VCaP (cell line): Measurements from ENCODE around the gene LRR1.
"Not testable (repeated sequence)": the region's sequence is repeated elsewhere in the genome, so short reads cannot be mapped to it uniquely, and the experiment has no call there.

Source experiments
- H3K27ac ChIP-seq: fragments of 450-650 bp; 2 replicates; pipeline ENCODE4 v1.5.1; 2017
- TF ChIP-seq, protein P1 (sequence below): fragments of 450-650 bp; conservative IDR thresholded peaks from 2 replicates; pipeline ENCODE4 v1.5.1; 2017; ENCODE audit warnings: mild to moderate bottlenecking, moderate library complexity

The LRR1 gene

GRCh38 chr14:49636866-49637265 is 38.1 kb downstream of the LRR1 start:
- peak overlapping the region; percentile 95; the same call in 1 of the 2 replicates for H3K27ac ChIP-seq
- TF ChIP-seq, protein P1, sequence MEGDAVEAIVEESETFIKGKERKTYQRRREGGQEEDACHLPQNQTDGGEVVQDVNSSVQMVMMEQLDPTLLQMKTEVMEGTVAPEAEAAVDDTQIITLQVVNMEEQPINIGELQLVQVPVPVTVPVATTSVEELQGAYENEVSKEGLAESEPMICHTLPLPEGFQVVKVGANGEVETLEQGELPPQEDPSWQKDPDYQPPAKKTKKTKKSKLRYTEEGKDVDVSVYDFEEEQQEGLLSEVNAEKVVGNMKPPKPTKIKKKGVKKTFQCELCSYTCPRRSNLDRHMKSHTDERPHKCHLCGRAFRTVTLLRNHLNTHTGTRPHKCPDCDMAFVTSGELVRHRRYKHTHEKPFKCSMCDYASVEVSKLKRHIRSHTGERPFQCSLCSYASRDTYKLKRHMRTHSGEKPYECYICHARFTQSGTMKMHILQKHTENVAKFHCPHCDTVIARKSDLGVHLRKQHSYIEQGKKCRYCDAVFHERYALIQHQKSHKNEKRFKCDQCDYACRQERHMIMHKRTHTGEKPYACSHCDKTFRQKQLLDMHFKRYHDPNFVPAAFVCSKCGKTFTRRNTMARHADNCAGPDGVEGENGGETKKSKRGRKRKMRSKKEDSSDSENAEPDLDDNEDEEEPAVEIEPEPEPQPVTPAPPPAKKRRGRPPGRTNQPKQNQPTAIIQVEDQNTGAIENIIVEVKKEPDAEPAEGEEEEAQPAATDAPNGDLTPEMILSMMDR = no peak

DNA sequence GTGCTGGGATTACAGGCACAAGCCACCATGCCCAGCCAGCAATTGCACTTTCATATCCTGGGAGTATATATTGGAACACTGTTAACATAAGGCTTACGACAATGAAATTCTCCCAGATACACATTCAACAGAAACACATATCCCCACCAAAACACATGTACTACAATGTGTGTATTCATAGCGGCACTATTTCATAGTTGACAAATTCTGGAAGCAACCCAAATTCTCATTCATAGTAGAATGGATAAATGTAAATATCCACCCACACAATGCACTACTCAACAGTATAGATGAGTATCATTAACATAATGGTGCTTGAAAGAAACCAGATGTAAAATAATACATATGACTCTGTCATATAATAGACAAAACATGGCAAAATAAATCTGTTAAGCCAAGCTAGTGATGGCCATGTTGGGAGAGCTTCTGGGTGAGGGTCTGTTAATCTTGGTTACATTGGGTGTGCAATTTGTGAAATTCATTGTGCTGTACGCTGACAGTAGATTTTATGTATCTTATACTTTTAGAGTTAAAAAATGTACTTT is 38.9 kb downstream of the LRR1 start:
- TF ChIP-seq, protein P1 = no peak
- peak overlapping the region; percentile 95; the same call in 1 of the 2 replicates for H3K27ac ChIP-seq

DNA sequence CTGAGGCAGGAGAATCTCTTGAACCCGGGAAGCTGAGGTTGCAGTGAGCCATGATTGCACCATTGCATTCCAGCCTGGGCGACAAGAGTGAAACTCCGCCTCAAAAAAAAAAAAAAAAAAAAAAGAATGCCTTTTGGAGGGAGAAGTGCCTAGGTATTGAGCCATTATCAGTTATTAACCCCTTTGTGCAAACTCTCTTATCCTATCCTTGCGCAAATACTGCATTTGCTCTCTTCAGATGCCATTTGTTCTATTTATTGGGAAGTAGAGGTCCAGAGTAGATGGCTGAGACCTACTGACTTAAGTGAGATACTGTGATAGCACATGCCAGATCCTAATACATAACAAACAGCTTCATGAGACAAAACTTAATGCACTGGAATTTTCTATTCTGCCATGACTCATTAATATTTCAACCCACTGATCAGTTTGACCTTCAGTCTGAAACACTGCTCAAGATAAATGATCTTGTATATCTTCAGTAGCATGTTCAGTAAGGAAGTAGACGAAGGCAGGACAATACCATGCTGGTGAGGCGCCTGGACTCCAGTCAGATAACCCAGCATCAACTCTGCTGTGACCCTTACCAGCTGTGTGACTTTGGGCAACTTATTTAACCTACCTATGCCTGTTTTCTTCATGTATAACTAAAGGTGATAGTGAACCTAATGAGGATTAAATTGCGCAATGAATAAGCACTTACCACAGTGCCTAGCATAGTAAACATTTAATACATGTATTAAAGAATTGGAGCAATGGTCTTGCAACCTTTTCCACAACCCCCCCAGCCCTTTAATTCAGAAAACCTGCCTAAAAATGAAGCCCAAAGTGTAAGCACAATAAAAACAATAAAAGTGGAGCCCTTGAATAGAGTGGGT is 42.0 kb downstream of the LRR1 start:
- TF ChIP-seq, protein P1 = no peak
- H3K27ac ChIP-seq = peak overlapping the region; percentile 78

DNA sequence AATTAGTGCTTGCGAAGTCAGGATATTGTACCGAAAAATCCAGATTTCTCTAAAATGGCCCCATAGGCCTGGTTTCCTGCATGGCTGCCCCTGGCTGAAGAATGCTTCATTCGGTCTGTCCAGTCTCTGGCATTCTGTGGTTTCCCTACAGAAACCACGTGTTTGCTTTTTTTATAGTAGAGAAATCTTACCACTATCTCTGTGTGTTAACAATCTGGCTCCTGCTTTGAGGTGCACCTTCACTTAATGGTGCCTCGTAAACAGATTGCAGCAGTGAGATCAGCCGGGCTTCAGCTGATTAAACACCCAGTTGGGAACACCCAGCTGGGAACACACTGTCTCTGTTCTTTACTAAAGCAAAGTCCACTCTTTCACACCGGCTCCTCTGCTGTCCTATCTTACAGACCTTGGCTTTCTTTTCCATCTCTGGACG is 43.0 kb downstream of the LRR1 start:
- TF ChIP-seq, protein P1 = no peak
- peak overlapping the region; percentile 78 for H3K27ac ChIP-seq

DNA sequence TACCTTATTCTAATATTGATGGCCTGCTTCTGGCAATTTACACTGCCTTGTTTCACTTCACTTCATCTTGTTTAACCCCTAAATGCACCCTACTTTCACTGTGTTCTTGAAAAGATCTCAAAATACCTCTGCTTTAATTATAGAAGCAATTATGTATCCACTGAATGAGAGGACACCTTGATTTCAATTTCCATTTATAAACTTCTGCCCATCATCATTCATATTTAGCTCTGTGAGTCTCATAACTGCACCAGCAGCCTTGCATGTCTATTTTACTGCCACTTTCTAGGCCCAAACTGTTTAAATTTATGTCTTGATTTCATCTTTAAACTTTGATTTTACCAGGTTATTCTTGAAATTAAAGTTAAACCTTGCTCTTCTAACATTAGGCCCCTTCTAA is 43.4 kb downstream of the LRR1 start:
- TF ChIP-seq, protein P1 = no peak
- peak overlapping the region; percentile 78 for H3K27ac ChIP-seq

DNA sequence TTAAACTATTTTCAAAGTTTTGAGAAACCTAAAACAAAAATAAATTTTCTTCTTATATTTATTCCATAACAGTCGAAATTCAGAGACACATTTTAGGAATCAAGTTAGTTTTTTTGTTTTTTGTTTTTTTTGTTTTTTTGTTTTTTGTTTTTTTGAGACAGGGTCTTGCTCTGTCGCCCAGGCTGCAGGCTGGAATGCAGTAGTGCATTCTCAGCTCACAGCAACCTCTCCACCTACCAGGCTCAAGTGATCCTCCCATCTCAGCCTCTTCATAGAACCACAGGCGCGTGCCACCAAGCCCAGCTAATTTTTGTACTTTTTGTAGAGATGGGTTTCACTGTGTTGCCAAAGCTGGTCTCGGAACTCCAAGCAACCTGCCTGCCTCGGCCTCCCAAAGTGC is 54.8 kb downstream of the LRR1 start:
- TF ChIP-seq, protein P1 = no peak
- H3K27ac ChIP-seq = no peak overlapping the region

GRCh38 chr14:49654511-49654910 is 55.8 kb downstream of the LRR1 start:
- H3K27ac ChIP-seq = no peak overlapping the region
- TF ChIP-seq, protein P1 = no peak

- H3K27ac ChIP-seq = not testable (repeated sequence)
These were observed 58.8 kb downstream of the LRR1 start for GRCh38 chr14:49657500-49657899.
